Muscle of leg (tissue), 11 donors: ENCODE data around the gene PLPP4. TPM values are rescaled to one million over a fixed set of nuclear protein-coding genes. Genes with fewer than 3 reads are reported as not detected.

Experiments used
- DNase-seq: peaks from one replicate; pipeline ENCODE4 v3.0.0; 2013
- H3K27ac ChIP-seq: one replicate; pipeline ENCODE4 v1.5.1; 2013; ENCODE audit warnings: mild to moderate bottlenecking, low read length, control low read depth
- H3K27me3 ChIP-seq: one replicate; pipeline ENCODE4 v1.6.1; 2013; ENCODE audit warnings: low read length; ENCODE audit not compliant: control insufficient read depth, insufficient read depth
- H3K36me3 ChIP-seq: one replicate; pipeline ENCODE4 v1.6.1; 2013; ENCODE audit warnings: low read length; ENCODE audit not compliant: control insufficient read depth, insufficient read depth
- H3K4me1 ChIP-seq: one replicate; pipeline ENCODE4 v1.6.1; 2013; ENCODE audit warnings: low read length; ENCODE audit not compliant: control insufficient read depth, insufficient read depth
- H3K4me3 ChIP-seq: one replicate; pipeline ENCODE4 v1.5.1; 2013; ENCODE audit warnings: low read length, control low read depth
- H3K9me3 ChIP-seq: replicated peaks from 2 replicates; pipeline ENCODE4 v1.6.1; 2013; ENCODE audit warnings: low read depth, low read length; ENCODE audit not compliant: control insufficient read depth
- WGBS: methylation state at CpG from one replicate; pipeline ENCODE4 v1.1.5; 2013; ENCODE audit warnings: missing lambda C conversion rate; ENCODE audit not compliant: insufficient coverage; 5-methylcytosine and 5-hydroxymethylcytosine counted together
- polyA plus RNA-seq, 8 donors: library from polyadenylated mRNA; unstranded; fragments of 120-200 nt; gene quantifications; one replicate each; pipeline versions ENCODE4 v1.2.1 to v1.2.3, GENCODE V29; 2013; ENCODE audit warnings: inconsistent platforms in 1 of 8, low replicate concordance in 1 of 8; ENCODE audit not compliant: insufficient read length in 8 of 8, insufficient read depth in 1 of 8
- total RNA-seq: library from RNA; stranded (reverse); fragments of 120-200 nt; gene quantifications from one replicate; pipeline ENCODE4 v1.2.4, GENCODE V29; 2013

The PLPP4 gene
- total and polyA plus RNA-seq, 9 donors, result 0.14 to 1.7 (median 0.32) TPM; not detected in 1

- Histone ChIP-seq H3K4me1 (no peaks in the 10 kb centered on the region), H3K27me3 (no peaks in the 10 kb centered on the region), H3K4me3 (no peak overlapping the region), H3K9me3 (no peaks in the 10 kb centered on the region), H3K27ac (no peak overlapping the region), H3K36me3 (no peaks in the 10 kb centered on the region)
- WGBS, result 81% methylated on average over 2 of the region's 3 CpGs
- no peak for DNase-seq
Observed at GRCh38 chr10:120483006-120483405, 26.0 kb downstream of the PLPP4 start.

- Histone ChIP-seq H3K9me3 (no peaks in the 10 kb centered on the region), H3K36me3 (no peaks in the 10 kb centered on the region), H3K4me3 (no peak overlapping the region), H3K27me3 (no peaks in the 10 kb centered on the region), H3K4me1 (no peaks in the 10 kb centered on the region), H3K27ac (no peak overlapping the region)
- no peak for DNase-seq
- 19% methylated on average over 2 of the region's 2 CpGs for WGBS
Observed at GRCh38 chr10:120483651-120484301, 26.7 kb downstream of the PLPP4 start.

GRCh38 chr10:120485946-120486345 lies 28.9 kb downstream of the PLPP4 start:
- DNase-seq, result no peak
- H3K27me3 ChIP-seq, result no peaks in the 10 kb centered on the region
- H3K4me3 ChIP-seq, result no peak overlapping the region
- no peaks in the 10 kb centered on the region for H3K4me1 ChIP-seq
- 77% methylated on average over 6 of the region's 8 CpGs for WGBS
- no peaks in the 10 kb centered on the region for H3K9me3 ChIP-seq
- H3K36me3 ChIP-seq, result no peaks in the 10 kb centered on the region
- no peak overlapping the region for H3K27ac ChIP-seq

GRCh38 chr10:120486671-120487205 lies 29.7 kb downstream of the PLPP4 start:
- no peak for DNase-seq
- Histone ChIP-seq H3K27me3 (no peaks in the 10 kb centered on the region), H3K36me3 (no peaks in the 10 kb centered on the region), H3K4me1 (no peaks in the 10 kb centered on the region), H3K4me3 (no peak overlapping the region), H3K9me3 (no peaks in the 10 kb centered on the region), H3K27ac (no peak overlapping the region)
- 79% methylated on average over 3 of the region's 6 CpGs for WGBS

- Histone ChIP-seq H3K27me3 (no peaks in the 10 kb centered on the region), H3K4me3 (no peak overlapping the region), H3K4me1 (no peaks in the 10 kb centered on the region), H3K36me3 (no peaks in the 10 kb centered on the region), H3K27ac (no peak overlapping the region), H3K9me3 (no peaks in the 10 kb centered on the region)
- no peak for DNase-seq
- no CpG with 5 or more reads among the region's 1 CpG for WGBS
Observed at GRCh38 chr10:120490288-120490687, 33.3 kb downstream of the PLPP4 start.

GRCh38 chr10:120492346-120492745 lies 35.3 kb downstream of the PLPP4 start:
- Histone ChIP-seq H3K27ac (no peak overlapping the region), H3K27me3 (no peaks in the 10 kb centered on the region), H3K4me3 (no peak overlapping the region), H3K9me3 (no peaks in the 10 kb centered on the region), H3K36me3 (no peaks in the 10 kb centered on the region), H3K4me1 (no peaks in the 10 kb centered on the region)
- no CpG with 5 or more reads among the region's 3 CpGs for WGBS
- no peak for DNase-seq

GRCh38 chr10:120493411-120494312 lies 36.6 kb downstream of the PLPP4 start:
- H3K4me3 ChIP-seq, result no peak overlapping the region

GRCh38 chr10:120494313-120494710 lies 37.3 kb downstream of the PLPP4 start:
- WGBS, result no CpG with 5 or more reads among the region's 6 CpGs
- no peaks in the 10 kb centered on the region for H3K9me3 ChIP-seq
- no peak overlapping the region for H3K4me3 ChIP-seq
- no peaks in the 10 kb centered on the region for H3K36me3 ChIP-seq
- no peaks in the 10 kb centered on the region for H3K27me3 ChIP-seq
- DNase-seq, result no peak
- H3K4me1 ChIP-seq, result no peaks in the 10 kb centered on the region
- no peak overlapping the region for H3K27ac ChIP-seq

More at GRCh38 chr10:120493411-120494312, 36.6 kb downstream of the PLPP4 start:
- H3K27me3 ChIP-seq, result no peaks in the 10 kb centered on the region
- WGBS, result 86% methylated on average over 2 of the region's 11 CpGs
- no peak overlapping the region for H3K27ac ChIP-seq
- H3K36me3 ChIP-seq, result no peaks in the 10 kb centered on the region
- H3K4me1 ChIP-seq, result no peaks in the 10 kb centered on the region
- no peaks in the 10 kb centered on the region for H3K9me3 ChIP-seq
- DNase-seq, result no peak

GRCh38 chr10:120495226-120496009 lies 38.4 kb downstream of the PLPP4 start:
- Histone ChIP-seq H3K4me3 (no peak overlapping the region), H3K36me3 (no peaks in the 10 kb centered on the region), H3K27ac (no peak overlapping the region), H3K4me1 (no peaks in the 10 kb centered on the region), H3K9me3 (no peaks in the 10 kb centered on the region), H3K27me3 (no peaks in the 10 kb centered on the region)
- DNase-seq, result no peak
- no CpG with 5 or more reads among the region's 5 CpGs for WGBS

DNA sequence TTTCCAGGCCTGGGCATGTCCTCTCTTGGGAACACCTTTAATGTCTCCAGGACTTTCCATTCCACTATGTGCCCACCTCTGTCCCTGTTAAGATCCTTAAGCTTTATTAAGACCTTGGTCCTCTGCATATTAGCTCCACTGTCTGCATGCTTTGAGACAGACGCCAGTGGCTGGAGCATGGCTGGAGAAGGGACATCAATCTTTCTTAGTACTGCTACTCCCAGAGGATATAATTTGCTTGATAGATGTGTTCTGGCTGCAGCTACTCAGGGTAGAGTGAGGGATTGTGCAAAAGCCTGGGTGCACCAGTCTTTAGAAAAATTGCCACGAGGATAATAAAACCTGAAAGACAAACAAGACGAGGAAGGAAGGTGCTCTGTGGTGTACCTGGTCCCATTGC lies 42.9 kb downstream of the PLPP4 start:
- Histone ChIP-seq H3K27ac (no peak overlapping the region), H3K4me3 (no peak overlapping the region), H3K36me3 (no peaks in the 10 kb centered on the region), H3K9me3 (no peaks in the 10 kb centered on the region), H3K4me1 (no peaks in the 10 kb centered on the region), H3K27me3 (no peaks in the 10 kb centered on the region)
- 78% methylated on average over 2 of the region's 3 CpGs for WGBS
- no peak for DNase-seq
